ENCODE measurements around the gene CCDC68. TPM values are rescaled to one million over a fixed set of nuclear protein-coding genes. Genes with fewer than 3 reads are reported as not detected.

The CCDC68 gene
- total RNA-seq, 1 donor from 2014 or later = not detected

DNA sequence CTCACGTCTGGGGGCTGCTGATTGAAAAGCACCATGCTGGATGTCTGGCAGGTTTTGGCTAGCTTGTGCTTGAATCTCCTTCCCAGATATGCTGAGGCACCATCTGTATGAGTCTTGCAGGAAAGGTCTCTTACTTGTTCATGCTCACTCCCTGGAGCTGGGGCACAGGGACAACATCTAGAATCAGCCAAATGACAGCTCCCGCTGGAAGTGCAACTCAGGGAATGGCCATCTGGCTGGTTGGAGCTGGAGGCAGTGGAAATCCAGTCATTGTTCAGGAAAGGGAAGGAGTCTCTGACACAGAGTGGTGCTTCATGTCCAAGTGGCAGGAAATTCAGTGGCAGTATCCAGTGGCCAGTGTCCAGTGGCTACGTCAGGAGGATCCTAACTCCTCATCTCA lies 9.7 kb downstream of the CCDC68 start:
- Mint-ChIP-seq H3K4me3 (no peak overlapping the region), H3K9me3 (no peaks in the 10 kb centered on the region), H3K4me1 (peaks cover 14% of the 10 kb centered on the region), H3K27ac (no peak overlapping the region), H3K36me3 (no peaks in the 10 kb centered on the region), H3K27me3 (ENCODE audit: low read depth) (peaks cover 14% of the 10 kb centered on the region)
- TF ChIP-seq, protein P1, sequence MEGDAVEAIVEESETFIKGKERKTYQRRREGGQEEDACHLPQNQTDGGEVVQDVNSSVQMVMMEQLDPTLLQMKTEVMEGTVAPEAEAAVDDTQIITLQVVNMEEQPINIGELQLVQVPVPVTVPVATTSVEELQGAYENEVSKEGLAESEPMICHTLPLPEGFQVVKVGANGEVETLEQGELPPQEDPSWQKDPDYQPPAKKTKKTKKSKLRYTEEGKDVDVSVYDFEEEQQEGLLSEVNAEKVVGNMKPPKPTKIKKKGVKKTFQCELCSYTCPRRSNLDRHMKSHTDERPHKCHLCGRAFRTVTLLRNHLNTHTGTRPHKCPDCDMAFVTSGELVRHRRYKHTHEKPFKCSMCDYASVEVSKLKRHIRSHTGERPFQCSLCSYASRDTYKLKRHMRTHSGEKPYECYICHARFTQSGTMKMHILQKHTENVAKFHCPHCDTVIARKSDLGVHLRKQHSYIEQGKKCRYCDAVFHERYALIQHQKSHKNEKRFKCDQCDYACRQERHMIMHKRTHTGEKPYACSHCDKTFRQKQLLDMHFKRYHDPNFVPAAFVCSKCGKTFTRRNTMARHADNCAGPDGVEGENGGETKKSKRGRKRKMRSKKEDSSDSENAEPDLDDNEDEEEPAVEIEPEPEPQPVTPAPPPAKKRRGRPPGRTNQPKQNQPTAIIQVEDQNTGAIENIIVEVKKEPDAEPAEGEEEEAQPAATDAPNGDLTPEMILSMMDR (IDR thresholded peaks at IDR 0.05; ENCODE audit: unreplicated experiment) = no peak
- no peak for DNase-seq (ENCODE audit: low spot score in 2 of 2, unreplicated experiment in 2 of 2)

DNA sequence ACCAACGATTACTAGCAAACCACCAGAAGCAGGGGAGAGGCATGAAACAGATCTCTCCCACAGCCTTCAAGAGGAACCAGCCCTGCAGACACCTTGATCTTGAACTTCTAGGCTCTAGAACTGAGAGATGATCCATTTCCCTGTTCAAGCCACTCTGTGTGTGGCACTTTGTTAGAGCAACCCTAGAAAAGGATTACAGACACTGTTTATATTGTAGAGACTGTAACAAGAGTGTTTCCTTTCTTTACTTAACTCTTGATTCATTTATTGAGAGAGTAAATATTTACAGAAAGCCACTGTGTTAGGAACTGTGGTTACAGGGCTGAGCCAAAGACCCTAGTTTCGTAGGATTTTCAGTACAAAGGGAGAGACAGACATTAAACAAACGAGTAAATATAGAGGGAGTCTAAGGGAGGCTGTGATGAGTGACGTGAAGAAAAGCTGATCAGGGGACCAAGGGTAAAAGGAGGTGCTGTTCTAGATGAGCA lies 10.9 kb downstream of the CCDC68 start:
- DNase-seq (ENCODE audit: low spot score in 2 of 2, unreplicated experiment in 2 of 2) = no peak
- Mint-ChIP-seq H3K36me3 (no peaks in the 10 kb centered on the region), H3K27ac (no peak overlapping the region), H3K4me3 (no peak overlapping the region), H3K9me3 (no peaks in the 10 kb centered on the region), H3K4me1 (peaks cover 14% of the 10 kb centered on the region), H3K27me3 (ENCODE audit: low read depth) (peaks cover 14% of the 10 kb centered on the region)
- TF ChIP-seq, protein P1 (IDR thresholded peaks at IDR 0.05; ENCODE audit: unreplicated experiment) = no peak

DNA sequence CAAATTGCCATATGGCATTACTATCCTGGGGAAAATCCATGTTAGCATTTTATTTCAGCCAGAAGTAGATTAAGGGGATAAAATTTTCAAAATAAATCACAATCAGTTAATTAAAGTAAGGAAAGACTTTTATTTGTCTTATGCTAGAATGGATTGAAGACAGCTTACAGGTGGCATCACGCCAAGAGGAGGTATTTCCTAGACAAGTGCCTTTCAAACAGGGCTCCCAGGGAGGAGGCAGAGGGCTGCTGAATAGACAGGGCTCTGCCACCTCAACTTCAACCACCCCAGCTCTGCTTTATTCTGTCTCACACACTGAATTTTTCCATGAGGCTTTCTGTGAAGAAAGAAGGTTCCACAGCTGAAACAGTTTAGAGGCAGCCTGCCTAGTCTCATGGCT lies 12.2 kb downstream of the CCDC68 start:
- no peaks in the 10 kb centered on the region for H3K36me3 Mint-ChIP-seq
- H3K9me3 Mint-ChIP-seq = no peaks in the 10 kb centered on the region
- no peak for DNase-seq (ENCODE audit: low spot score in 2 of 2, unreplicated experiment in 2 of 2)
- no peak overlapping the region for H3K4me3 Mint-ChIP-seq
- peaks cover 14% of the 10 kb centered on the region for H3K27me3 Mint-ChIP-seq (ENCODE audit: low read depth)
- TF ChIP-seq, protein P1 (IDR thresholded peaks at IDR 0.05; ENCODE audit: unreplicated experiment) = no peak
- H3K4me1 Mint-ChIP-seq = peaks cover 14% of the 10 kb centered on the region
- H3K27ac Mint-ChIP-seq = no peak overlapping the region

DNA sequence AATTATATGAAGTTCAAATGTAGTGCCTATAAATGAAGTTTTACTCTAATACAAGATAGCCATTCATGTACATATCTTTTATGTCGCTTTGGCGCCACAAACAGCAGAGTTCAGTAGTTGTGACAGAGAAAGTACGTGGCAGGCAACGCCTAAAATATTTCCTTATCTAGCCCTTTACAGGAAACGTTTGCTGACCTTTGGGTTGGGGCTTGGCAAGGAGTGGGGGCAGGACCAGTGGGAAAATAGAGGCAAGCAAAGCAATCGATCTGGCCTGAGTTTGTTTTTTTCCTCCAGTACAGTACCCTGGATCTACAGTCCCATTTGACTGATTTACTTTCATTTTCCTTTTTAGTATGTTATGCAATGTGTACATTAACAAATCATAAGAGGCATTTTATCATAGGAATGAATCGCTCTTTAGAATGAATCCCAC lies 13.1 kb downstream of the CCDC68 start:
- Mint-ChIP-seq H3K4me3 (peak overlapping the region; percentile 6), H3K27ac (peak overlapping the region; percentile 3), H3K4me1 (peaks cover 14% of the 10 kb centered on the region), H3K27me3 (ENCODE audit: low read depth) (peaks cover 14% of the 10 kb centered on the region), H3K36me3 (no peaks in the 10 kb centered on the region), H3K9me3 (no peaks in the 10 kb centered on the region)
- no peak for DNase-seq (ENCODE audit: low spot score in 2 of 2, unreplicated experiment in 2 of 2)
- TF ChIP-seq, protein P1 (IDR thresholded peaks at IDR 0.05; ENCODE audit: unreplicated experiment) = no peak

DNA sequence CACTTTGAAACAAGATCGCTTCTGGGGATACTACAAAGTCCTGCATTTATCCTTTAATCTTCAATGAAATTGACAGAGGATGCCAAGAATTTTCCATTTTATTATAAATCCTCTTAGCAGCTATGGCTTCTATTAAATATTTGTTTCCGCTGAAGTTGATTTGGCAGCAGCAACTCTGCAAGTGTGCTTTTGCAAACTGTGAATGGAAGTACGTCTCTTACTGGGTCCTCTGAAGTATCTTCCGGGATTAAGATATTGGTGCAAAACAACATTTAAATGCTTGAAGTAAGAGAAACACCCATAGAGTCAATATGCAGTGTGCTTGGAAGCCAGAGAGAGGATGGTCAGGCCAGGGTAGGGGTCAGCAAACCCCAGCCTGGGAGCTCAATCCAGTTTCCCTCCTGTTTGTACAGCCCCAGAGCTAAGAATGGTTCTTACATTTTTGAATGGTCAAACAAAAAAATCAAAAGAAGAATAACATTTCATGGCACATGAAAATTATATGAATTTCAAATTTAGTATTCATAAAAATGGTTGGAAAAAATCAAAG lies 13.6 kb downstream of the CCDC68 start:
- Mint-ChIP-seq H3K4me1 (peaks cover 14% of the 10 kb centered on the region), H3K9me3 (no peaks in the 10 kb centered on the region), H3K36me3 (no peaks in the 10 kb centered on the region), H3K27ac (no peak overlapping the region), H3K4me3 (no peak overlapping the region), H3K27me3 (ENCODE audit: low read depth) (peaks cover 14% of the 10 kb centered on the region)
- no peak for DNase-seq (ENCODE audit: low spot score in 2 of 2, unreplicated experiment in 2 of 2)
- TF ChIP-seq, protein P1 (IDR thresholded peaks at IDR 0.05; ENCODE audit: unreplicated experiment) = no peak
